NK-92 (cell line): ENCODE data around the gene FLOT1.

Experiments
- DNase-seq: peaks from one replicate; lab custom pipeline; 2025; ENCODE audit not compliant: unreplicated experiment; lab: John Stamatoyannopoulos, UW

FLOT1 gene

DNA sequence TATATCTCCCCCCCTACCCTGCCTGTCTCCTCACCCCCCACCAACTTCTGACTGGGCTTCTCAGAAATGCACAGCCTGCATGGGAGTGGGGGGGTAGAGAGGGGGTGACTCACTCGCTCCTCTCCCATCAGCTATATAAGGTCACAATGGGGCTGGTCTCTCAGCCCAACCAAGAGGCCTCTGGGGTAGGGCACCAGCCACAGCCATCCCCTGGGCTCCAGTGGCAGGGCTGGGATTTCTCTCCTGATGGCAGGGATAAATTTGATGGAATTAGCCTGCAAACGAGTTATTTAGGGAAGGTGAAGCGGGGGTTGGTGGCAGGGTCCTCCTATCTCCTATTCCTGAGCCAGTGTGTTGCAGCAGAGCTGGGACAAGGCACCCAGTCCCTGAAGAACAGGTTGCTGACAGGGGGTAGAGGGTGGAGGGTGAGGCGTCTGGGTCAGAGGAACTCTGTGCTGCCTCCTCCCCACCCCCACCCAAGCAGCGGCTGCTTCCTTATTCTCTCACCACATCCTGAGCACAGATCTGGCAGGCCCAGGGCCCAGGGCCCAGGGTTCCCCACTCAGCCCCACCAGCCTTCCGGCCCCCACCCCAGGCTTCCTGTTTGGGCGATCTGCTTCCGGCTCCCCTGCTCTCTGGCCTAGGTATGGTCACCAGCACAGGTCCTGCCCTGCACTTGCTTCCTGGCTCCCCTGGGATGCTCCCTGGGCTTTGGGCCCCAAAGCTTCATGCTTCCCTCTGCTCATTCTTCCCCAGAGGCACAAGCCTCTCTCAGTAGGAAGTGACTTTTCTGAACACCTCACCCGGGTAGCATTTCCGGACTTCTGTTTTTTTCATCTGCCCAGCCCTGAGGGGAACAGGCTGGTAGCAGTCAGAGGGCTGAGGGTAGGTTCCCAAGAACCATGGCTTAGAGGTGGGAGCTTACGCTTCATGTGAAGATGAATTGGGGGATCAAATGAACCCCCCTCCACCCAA, 60.1 kb downstream of the FLOT1 start:
- DNase-seq, result no peak

DNA sequence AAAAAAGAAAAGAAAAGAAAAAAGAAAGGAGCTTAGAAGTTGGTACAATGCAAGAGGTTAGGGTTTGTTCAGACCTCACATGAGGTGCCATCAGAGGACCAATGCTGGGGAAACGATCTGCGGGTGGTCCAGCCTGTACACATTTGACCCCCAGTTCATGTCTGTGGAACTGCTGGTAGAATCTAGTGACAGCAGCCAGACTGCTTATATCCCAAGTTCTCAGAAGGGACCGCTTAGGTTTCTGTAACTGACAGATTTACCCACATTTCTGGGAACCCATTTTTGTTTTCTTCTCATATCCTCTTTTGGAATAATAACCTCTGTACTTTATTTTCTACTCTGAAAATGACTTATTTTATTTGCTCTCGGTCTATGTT, 60.7 kb downstream of the FLOT1 start:
- DNase-seq, result no peak

DNA sequence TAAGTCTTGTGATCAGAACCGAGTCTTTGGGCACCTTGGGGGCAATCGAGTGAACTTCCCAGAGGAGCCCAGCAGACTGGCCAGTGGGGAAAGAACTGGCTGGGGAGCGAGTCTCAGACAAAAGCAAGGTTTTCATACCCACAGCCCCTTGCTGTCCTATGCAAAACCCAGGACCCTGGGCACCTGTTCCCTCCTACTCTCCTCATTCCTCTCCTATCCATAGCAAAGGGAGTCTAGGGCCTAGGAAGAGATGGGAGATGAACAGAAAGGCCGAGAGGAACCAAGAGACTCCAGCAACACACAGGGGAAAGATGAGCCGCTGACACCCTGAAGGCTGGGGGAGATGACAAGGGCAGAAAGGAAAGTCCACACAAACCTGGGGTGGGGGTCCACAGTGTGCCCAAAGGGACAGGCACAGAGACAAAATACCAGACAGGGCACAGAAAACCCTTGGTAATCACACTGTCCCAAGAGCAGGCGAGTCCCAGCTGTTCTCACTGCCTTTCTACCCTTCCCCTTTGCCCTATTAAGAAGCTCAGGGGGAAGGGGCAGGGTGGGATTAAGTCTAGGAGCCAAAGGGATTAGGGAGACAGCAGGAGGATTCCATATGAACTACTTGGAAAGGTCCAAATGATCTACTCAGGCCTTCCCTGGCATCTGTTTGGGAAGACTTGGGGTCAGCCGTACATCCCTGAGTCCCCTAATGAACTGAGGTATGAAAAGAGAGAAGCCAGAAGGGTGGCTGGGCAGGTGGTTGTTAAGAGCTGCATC, 62.5 kb downstream of the FLOT1 start:
- no peak for DNase-seq

DNA sequence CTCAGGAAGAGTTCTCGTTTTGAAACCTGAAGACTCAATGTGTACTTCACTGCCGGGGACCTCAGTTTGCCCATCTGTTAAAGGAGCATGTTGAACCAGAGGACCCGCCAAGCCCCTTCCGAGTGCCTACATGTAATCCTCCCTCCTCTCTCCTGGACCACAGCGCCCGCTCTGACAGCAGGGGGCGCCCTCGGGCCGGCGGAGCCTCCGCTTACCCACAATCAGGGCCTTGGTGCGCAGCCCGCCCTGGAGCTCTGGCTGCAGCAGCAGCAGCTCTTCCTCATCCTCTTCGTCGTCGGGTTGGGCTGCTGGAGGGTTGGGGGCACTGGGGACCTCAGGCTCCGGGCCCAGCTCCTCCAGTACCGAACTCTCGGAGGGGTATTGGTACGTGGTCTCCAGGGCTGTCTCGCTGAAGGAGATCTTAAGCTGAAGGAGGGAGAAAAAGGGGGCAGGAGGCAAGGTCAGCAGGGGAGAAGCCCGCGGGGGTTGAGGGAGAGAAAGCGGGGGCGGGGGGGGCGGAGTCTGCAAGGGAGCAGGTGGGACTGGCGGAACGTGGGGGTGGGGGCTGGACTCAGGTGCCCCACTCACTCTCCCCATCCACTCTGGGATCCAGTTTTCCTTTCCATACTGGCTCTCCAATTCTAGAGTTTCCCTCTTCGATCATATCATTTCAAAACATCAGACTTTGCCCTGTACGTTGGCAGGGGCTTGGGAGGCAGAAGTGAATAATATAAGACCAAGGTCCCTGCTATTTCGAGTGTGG, 63.3 kb downstream of the FLOT1 start:
- no peak for DNase-seq
